Heart right ventricle (tissue), 16 donors: ENCODE data around the gene CNRIP1. TPM values are rescaled to one million over a fixed set of nuclear protein-coding genes. Genes with fewer than 3 reads are reported as not detected.

Source experiments
- ATAC-seq, 8 donors: fragments of 200-7000 bp; cut with Tn5 transposase; one replicate each; pipeline ENCODE4 v1.9.1; 2020; ENCODE audit warnings: mild to moderate bottlenecking in 8 of 8, moderate library complexity in 8 of 8, moderate number of reproducible peaks in 1 of 8
- DNase-seq, 2 donors: peaks; one replicate each; pipeline ENCODE4 v3.0.0-alpha.2; 2020
- H3K27ac ChIP-seq, 10 donors: fragments of 200-600 bp; sonication (generic) in 2 of 10; one replicate each; pipeline versions ENCODE4 v1.5.0 to v1.8.0; 2020 to 2022; ENCODE audit warnings: mild to moderate bottlenecking in 3 of 10
- H3K27me3 ChIP-seq, 7 donors: fragments of 200-600 bp; one replicate each; pipeline ENCODE4 v1.8.0; 2021 to 2022; ENCODE audit warnings: mild to moderate bottlenecking in 2 of 7
- H3K36me3 ChIP-seq, 9 donors: fragments of 200-600 bp; sonication (generic) in 1 of 9; one replicate each; pipeline versions ENCODE4 v1.5.0 to v1.8.0; 2020 to 2022; ENCODE audit warnings: mild to moderate bottlenecking in 2 of 9
- H3K4me1 ChIP-seq, 9 donors: fragments of 200-600 bp; sonication (generic) in 1 of 9; one replicate each; pipeline versions ENCODE4 v1.5.0 to v1.8.0; 2020 to 2022; ENCODE audit warnings: mild to moderate bottlenecking in 4 of 9
- H3K4me3 ChIP-seq, 10 donors: fragments of 200-600 bp; sonication (generic) in 2 of 10; one replicate each; pipeline versions ENCODE4 v1.5.0 to v1.8.0; 2020 to 2022; ENCODE audit warnings: mild to moderate bottlenecking in 7 of 10, moderate library complexity in 2 of 10
- H3K9me3 ChIP-seq, 11 donors: fragments of 200-600 bp in 10 of 11; sonication (generic) in 2 of 11; one replicate each; pipeline versions ENCODE4 v1.5.0 to v1.8.0; 2013 to 2022; ENCODE audit warnings: mild to moderate bottlenecking in 2 of 11, control low read depth in 1 of 11, moderate library complexity in 1 of 11
- CTCF ChIP-seq, 9 donors: fragments of 200-600 bp; sonication (generic) in 2 of 9; IDR thresholded peaks; one replicate each; pipeline versions ENCODE4 v1.5.0 to v1.8.0; 2021 to 2022; ENCODE audit warnings: antibody characterized with exemption in 9 of 9, mild to moderate bottlenecking in 5 of 9, moderate library complexity in 1 of 9
- WGBS, 2 donors: extraction: QIAGEN DNeasy Blood & Tissue Kit; methylation state at CpG; one replicate each; pipeline ENCODE4 v1.1.7; 2013; ENCODE audit warnings: inconsistent platforms in 1 of 2; 5-methylcytosine and 5-hydroxymethylcytosine counted together
- intact Hi-C, 10 donors: fragments of 100-400 bp; cut with DNase I; formaldehyde crosslinking; loops; one replicate each; pipeline versions ENCODE4 v1.11.1 to v1.14.2; 2022
- polyA plus RNA-seq, 2 donors: library from polyadenylated mRNA; stranded (reverse); fragments of 200-250 nt; gene quantifications; one replicate each; pipeline ENCODE4 v1.2.3, GENCODE V29; 2013
- total RNA-seq, 10 donors: library from RNA; stranded (reverse); fragmentation: NEBNext Ultra II Directional in 3 of 10; extraction: Animal tissue kit (Norgen Biotek cat#: 25700) in 3 of 10; gene quantifications; one replicate each; pipeline versions ENCODE4 v1.2.1 to v1.2.4, GENCODE V29; 2021 to 2023
- donor health status: Arrhythmogenic right ventricular cardiomyopathy.
- donor health status: ischemic (EF 13 %, LVEDD 7.1; RV severe dilation, severe dysfunction).
- donor health status: healthy with polysubstance abuse.
- donor health status: DM: no; HTN: yes; CAD: no.
- donor health status: DM: no; HTN: no; CAD: no.
- donor health status: ischemic (EF 25% LVEDD 6.9; RV normal size, moderate dysfunction).
- donor health status: ischemic (EF 25% LVEDD 5.7; RV mildly dilated, moderate dysfunction).
- donor health status: healthy.
- donor health status: DM: yes; HTN: yes; CAD: no.
- donor health status: Ischemic cardiomyopathy.
- donor health status: ischemic (EF 35%, LVEDD 5.7; RV mildly dilated, moderate dysfunction).
- donor health status: nonischemic (EF 11% LVEDD 7.7; RV severe dilation, severe dysfunction).
- donor health status: DM: yes; HTN: yes; CAD: no.
- donor health status: PGD.
- donor health status: ischemic (EF 29% LVEDD 5.4; RV normal size, mild dysfunction).
- donor health status: nonischemic (EF 23%, LVEDD 6.1; RV moderate dilation, normal function).

Gene CNRIP1
- total and polyA plus RNA-seq, 12 donors = 4.8 to 13.4 (median 8.9) TPM

- Histone ChIP-seq H3K27ac (peak within 1 kb of the TSS; percentile 85 to 99 (median 93)), H3K4me3 (peak within 1 kb of the TSS; percentile 60 to 83 (median 76)), H3K4me1 (peaks cover 6 to 61% (median 47%) of the 10 kb centered on the region in 9 donors), H3K27me3 (no peaks in the 10 kb centered on the region), H3K9me3 (no peaks in the 10 kb centered on the region), H3K36me3 (no peaks in the 10 kb centered on the region)
- TF ChIP-seq CTCF (IDR thresholded peaks at IDR 0.05) = no peak
- intact Hi-C loops = loop anchor here in 7 of 10 donors (1.0 to 10.0 kb wide), 10 partner anchors 35 to 192 kb away; partner anchors contain the start of genes PNO1 (in 6 of the 7) and CNRIP1 (in 2 of the 7)
- peak; percentile 96 to 99 (median 97) for ATAC-seq
- DNase-seq = peak; percentile 96 to 97
- 0 to 1% methylated on average over 49 to 79 of the region's 79 CpGs for WGBS, 2 donors
Observed at GRCh38 chr2:68252400-68253218, 67.1 kb downstream of the CNRIP1 start, which contains the start of gene PPP3R1. Gene PPP3R1, minus strand, starts transcription at chr2:68252532. Its CDS starts 405 bp downstream, at chr2:68252127.

DNA sequence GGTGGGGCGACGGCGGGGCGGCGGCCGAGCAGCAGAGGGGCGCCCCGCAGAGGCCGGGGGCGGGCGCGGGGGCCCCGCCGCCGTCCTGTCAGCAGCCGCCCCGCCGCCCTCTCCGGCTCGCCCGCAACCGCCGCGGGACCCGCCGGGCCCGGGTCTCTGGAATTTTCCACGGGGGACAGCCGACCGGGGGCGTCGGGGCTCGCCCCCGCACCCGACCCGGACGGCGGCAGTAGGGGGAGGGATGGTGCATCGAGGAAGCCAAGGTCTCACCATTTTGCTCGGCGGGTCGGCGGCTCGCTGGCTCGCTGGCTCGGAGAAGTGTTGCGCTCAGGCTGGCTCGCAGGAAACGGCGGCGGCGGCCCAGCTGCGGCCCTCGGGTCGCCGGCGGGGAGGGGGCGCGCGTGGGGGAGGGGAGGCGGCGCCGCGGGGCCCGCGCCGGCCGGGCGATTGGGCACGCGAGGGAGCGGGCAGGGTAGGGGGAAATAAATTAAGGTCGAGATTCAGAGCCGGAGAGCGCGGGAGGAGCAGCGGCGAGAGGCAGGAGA lies 67.8 kb downstream of the CNRIP1 start:
- H3K27me3 ChIP-seq = no peaks in the 10 kb centered on the region
- H3K4me1 ChIP-seq = peaks cover 6 to 68% (median 54%) of the 10 kb centered on the region in 9 donors
- peak overlapping the region; percentile 42 to 83 (median 76) for H3K4me3 ChIP-seq
- peak overlapping the region; percentile 85 to 99 (median 93) for H3K27ac ChIP-seq
- DNase-seq = peak in 1 of 2 donors; percentile 47
- ATAC-seq = no peak
- no peaks in the 10 kb centered on the region for H3K36me3 ChIP-seq
- 0 to 1% methylated on average over 56 to 78 of the region's 78 CpGs for WGBS, 2 donors
- TF ChIP-seq CTCF (IDR thresholded peaks at IDR 0.05) = no peak
- intact Hi-C loops = loop anchor here in 7 of 10 donors (1.0 to 10.0 kb wide), 12 partner anchors 35 to 193 kb away; partner anchors contain the start of genes PNO1 (in 7 of the 7) and CNRIP1 (in 2 of the 7)
- H3K9me3 ChIP-seq = no peaks in the 10 kb centered on the region

DNA sequence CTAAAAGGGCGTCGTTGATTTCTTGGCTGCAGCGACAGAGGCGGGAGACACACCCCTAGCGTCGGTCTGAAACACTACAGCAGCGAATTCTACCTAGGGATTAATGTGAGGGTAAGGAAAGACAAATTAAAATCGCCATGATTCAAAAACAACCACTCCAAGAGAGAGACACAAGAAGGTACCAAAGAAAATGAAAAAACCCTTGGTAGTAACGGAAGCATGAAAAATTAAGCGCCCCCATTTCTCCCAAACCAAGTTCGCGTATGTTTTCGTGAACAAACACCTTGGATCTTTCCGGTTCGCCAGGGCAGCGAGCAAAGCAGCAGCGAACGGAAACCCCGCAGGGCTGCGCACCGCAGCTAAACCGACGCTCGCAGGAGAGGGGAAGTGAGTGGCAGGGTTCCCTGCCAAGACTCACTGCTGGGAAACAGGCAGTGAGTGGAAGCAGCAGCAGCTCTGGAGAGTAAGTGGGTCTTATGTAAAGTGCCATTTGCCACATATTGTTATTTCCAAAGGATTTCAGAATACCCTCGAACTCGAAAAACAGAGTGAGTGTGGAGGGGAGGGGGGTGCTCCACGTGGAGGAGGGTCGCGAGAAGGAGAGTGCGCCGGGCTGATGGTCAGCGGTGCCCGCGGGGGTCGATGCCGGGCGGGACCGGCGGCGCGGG lies 68.4 kb downstream of the CNRIP1 start:
- H3K27me3 ChIP-seq = no peaks in the 10 kb centered on the region
- DNase-seq = peak; percentile 45 to 76
- peak overlapping the region; percentile 54 to 83 (median 76) for H3K4me3 ChIP-seq
- no peaks in the 10 kb centered on the region for H3K36me3 ChIP-seq
- no peaks in the 10 kb centered on the region for H3K9me3 ChIP-seq
- TF ChIP-seq CTCF (IDR thresholded peaks at IDR 0.05) = peak in 8 of 9 donors; percentile 50 to 80 (median 71)
- 0% methylated on average over 29 to 41 of the region's 41 CpGs for WGBS, 2 donors
- peak; percentile 42 to 73 (median 64) for ATAC-seq
- intact Hi-C loops = loop anchor here in 6 of 10 donors (2.0 to 10.0 kb wide), 10 partner anchors 34 to 193 kb away; partner anchors contain the start of genes PNO1 (in 4 of the 6) and CNRIP1 (in 1 of the 6)
- peak overlapping the region; percentile 85 to 99 (median 93) for H3K27ac ChIP-seq
- H3K4me1 ChIP-seq = peaks cover 6 to 74% (median 59%) of the 10 kb centered on the region in 9 donors
